GM19438 (cell line): ENCODE results near the gene CNTN2.

Experiments
- ATAC-seq: cut with Tn5 transposase; IDR thresholded peaks from one replicate; pipeline ENCODE4 v1.9.1; 2021; ENCODE audit warnings: low read depth; ENCODE audit not compliant: unreplicated experiment

Gene CNTN2

GRCh38 chr1:205017766-205018165 lies 25.2 kb upstream of the CNTN2 start:
- no peak for ATAC-seq

- no peak for ATAC-seq
Observed at GRCh38 chr1:205018381-205018780, 24.6 kb upstream of the CNTN2 start.

GRCh38 chr1:205020466-205020865 lies 22.5 kb upstream of the CNTN2 start:
- ATAC-seq: no peak

- ATAC-seq: no peak
Observed at GRCh38 chr1:205024679-205025078, 18.3 kb upstream of the CNTN2 start.

GRCh38 chr1:205025239-205025638 lies 17.8 kb upstream of the CNTN2 start:
- no peak for ATAC-seq

GRCh38 chr1:205026181-205026580 lies 16.8 kb upstream of the CNTN2 start:
- no peak for ATAC-seq

GRCh38 chr1:205028390-205028789 lies 14.6 kb upstream of the CNTN2 start:
- no peak for ATAC-seq

GRCh38 chr1:205028924-205029323 lies 14.1 kb upstream of the CNTN2 start:
- no peak for ATAC-seq

GRCh38 chr1:205030241-205030640 lies 12.8 kb upstream of the CNTN2 start:
- ATAC-seq: no peak

GRCh38 chr1:205030896-205031295 lies 12.1 kb upstream of the CNTN2 start:
- no peak for ATAC-seq

- no peak for ATAC-seq
Observed at GRCh38 chr1:205032508-205032907, 10.5 kb upstream of the CNTN2 start.

- ATAC-seq: no peak
Observed at GRCh38 chr1:205037539-205037938, 5.5 kb upstream of the CNTN2 start.

- no peak for ATAC-seq
Observed at GRCh38 chr1:205038132-205038786, 4.8 kb upstream of the CNTN2 start.

- ATAC-seq: no peak
Observed at GRCh38 chr1:205041001-205041715, 1.9 kb upstream of the CNTN2 start.

- no peak for ATAC-seq
Observed at GRCh38 chr1:205041998-205042910, 758 bp upstream of the CNTN2 start.

- no peak for ATAC-seq
Observed at GRCh38 chr1:205043866-205044265, 854 bp downstream of the CNTN2 start.

GRCh38 chr1:205044741-205045140 lies 1.7 kb downstream of the CNTN2 start:
- no peak for ATAC-seq

GRCh38 chr1:205045146-205045545 lies 2.1 kb downstream of the CNTN2 start:
- ATAC-seq: no peak

GRCh38 chr1:205046870-205047269 lies 3.9 kb downstream of the CNTN2 start:
- no peak for ATAC-seq

GRCh38 chr1:205047764-205048231 lies 4.8 kb downstream of the CNTN2 start:
- no peak for ATAC-seq

- no peak for ATAC-seq
Observed at GRCh38 chr1:205048382-205048781, 5.4 kb downstream of the CNTN2 start.
